Esophagus muscularis mucosa (tissue), 4 donors: Measurements from ENCODE around the gene AKR1C1. TPM values are rescaled to one million over a fixed set of nuclear protein-coding genes. Genes with fewer than 3 reads are reported as not detected.

ENCODE experiments used
- small RNA-seq, 3 donors: library from RNA; depleted of rRNA; stranded (forward); fragments of <200 nt; gene quantifications; one replicate each; pipeline ENCODE3, GENCODE V24; 2016
- total RNA-seq, 4 donors: library from RNA; depleted of rRNA; stranded (reverse); fragments of >200 nt; gene quantifications; one replicate each; pipeline versions ENCODE4 v1.1.0 to v1.2.1, GENCODE V29; 2016

AKR1C1 gene
- total RNA-seq, 4 donors from 2014 or later = 88.6 to 172 (median 141) TPM

Small RNA genes within 50 kb of the gene (small RNA-seq; reads per million reads assigned to genes)
- gene RF00096 = 0 reads per million in 3 donors

Other genes starting within 250 kb of the AKR1C1 start
- gene AKR1E2, start 137.2 kb upstream of the AKR1C1 start, total RNA-seq = 10 to 100 TPM; 16.5 to 21.0 (median 18.0) TPM
- 10 to 100 TPM in 1 of 4 donors, 1 to 10 TPM in 3; 7.9 to 12.7 (median 9.6) TPM for gene AKR1C2, start 40.4 kb downstream of the AKR1C1 start, total RNA-seq
- gene AKR1C3, start 131.0 kb downstream of the AKR1C1 start, total RNA-seq = 10 to 100 TPM; 12.1 to 29.7 (median 19.3) TPM
- not detected for gene AKR1C8, start 221.7 kb downstream of the AKR1C1 start, total RNA-seq
- gene AKR1C4, start 233.4 kb downstream of the AKR1C1 start, total RNA-seq = not detected